A549 (cell line): Measurements from ENCODE around the gene CAMTA1. TPM values are rescaled to one million over a fixed set of nuclear protein-coding genes. Genes with fewer than 3 reads are reported as not detected.

Experiments used
- ATAC-seq, 2 experiments: fragments of 200-7000 bp in 1 of 2; fragments of >200 bp in 1 of 2; cut with Nextera tagmentation in 1 of 2; cut with Tn5 transposase in 1 of 2; 3 replicates each; pipeline versions ENCODE4 v1.8.0 to v1.9.1; 2018 to 2020; ENCODE audit warnings: mild to moderate bottlenecking in 1 of 2, moderate library complexity in 1 of 2
- CTCF ChIA-PET: fragments of 300-600 bp; sonication (Branson Sonifier 250); formaldehyde crosslinking; extraction: SDS; loops from one replicate; lab custom pipeline; 2021; ENCODE audit warnings: antibody characterized with exemption, inconsistent platforms; lab: Yijun Ruan, JAX
- POLR2A ChIA-PET: fragments of 350-600 bp; formaldehyde crosslinking; extraction: SDS; loops from one replicate; lab custom pipeline; 2021; ENCODE audit warnings: antibody characterized with exemption, inconsistent platforms; lab: Yijun Ruan, JAX
- DNase-seq, 2 experiments: peaks; one replicate each; pipeline versions ENCODE4 v3.0.0 to v3.0.0-alpha.2; 2011 to 2016; ENCODE audit warnings: low read depth in 1 of 2, low spot score in 1 of 2
- FAIRE-seq: peaks from 2 replicates; lab custom pipeline; 2011; peaks lifted over from hg19 to GRCh38; lab: Jason Lieb, UNC
- H3K27ac ChIP-seq, 2 experiments: fragments of >200 bp; sonication (Bioruptor Twin); formaldehyde crosslinking; 3 replicates each; pipeline ENCODE4 v1.5.1; 2016 to 2017
- H3K4me1 ChIP-seq: fragments of >200 bp; sonication (Bioruptor Twin); formaldehyde crosslinking; 3 replicates; pipeline ENCODE4 v1.6.1; 2016
- H3K4me2 ChIP-seq: fragments of >200 bp; sonication (Bioruptor Twin); formaldehyde crosslinking; 3 replicates; pipeline ENCODE4 v1.6.1; 2016
- H3K4me3 ChIP-seq: fragments of >200 bp; sonication (Bioruptor Twin); formaldehyde crosslinking; 3 replicates; pipeline ENCODE4 v1.5.1; 2016
- H3K9me3 ChIP-seq: fragments of >200 bp; sonication (Bioruptor Twin); formaldehyde crosslinking; 3 replicates; pipeline ENCODE4 v1.6.1; 2016
- BHLHE40 ChIP-seq: IDR thresholded peaks from 2 replicates; pipeline ENCODE4 v1.6.1; 2012; ENCODE audit warnings: low read depth, low read length, inconsistent platforms
- CHD2 ChIP-seq: fragments of 150-350 bp; IDR thresholded peaks from 2 replicates; pipeline ENCODE4 v1.6.1; 2014; ENCODE audit warnings: low read length; ENCODE audit not compliant: partially characterized antibody
- CTCF ChIP-seq: fragments of >200 bp; sonication (Bioruptor Twin); formaldehyde crosslinking; IDR thresholded peaks from 3 replicates; pipeline ENCODE4 v1.5.1; 2016
- FOXS1 ChIP-seq: fragments of 250-450 bp; sonication (Bioruptor Pico); IDR thresholded peaks from 2 replicates; pipeline ENCODE4 v1.5.0; 2020; ENCODE audit warnings: mild to moderate bottlenecking, moderate library complexity
- HDAC2 ChIP-seq: fragments of 200-600 bp; sonication (generic); IDR thresholded peaks from 2 replicates; pipeline ENCODE4 v1.6.1; 2016
- HES2 ChIP-seq: fragments of >200 bp; sonication (Bioruptor Twin); formaldehyde crosslinking; IDR thresholded peaks from 2 replicates; pipeline ENCODE4 v1.6.1; 2016
- HOXB5 ChIP-seq: fragments of 250-450 bp; sonication (Bioruptor Pico); IDR thresholded peaks from 2 replicates; pipeline ENCODE4 v1.5.0; 2020; ENCODE audit warnings: mild to moderate bottlenecking, moderate library complexity
- MAFK ChIP-seq: fragments of 450-650 bp; IDR thresholded peaks from 2 replicates; pipeline ENCODE4 v1.6.1; 2014; ENCODE audit not compliant: partially characterized antibody
- MYC ChIP-seq: IDR thresholded peaks from 2 replicates; pipeline ENCODE4 v1.6.1; 2012; ENCODE audit warnings: mild to moderate bottlenecking, inconsistent platforms, low read length, improper control_type of control experiment, borderline replicate concordance
- NFE2L2 ChIP-seq: fragments of 150-350 bp; conservative IDR thresholded peaks from 2 replicates; pipeline ENCODE4 v1.6.1; 2014; ENCODE audit warnings: low read length
- NPAS2 ChIP-seq: fragments of 250-450 bp; sonication (Bioruptor Pico); IDR thresholded peaks from 2 replicates; pipeline ENCODE4 v1.8.0; 2022; ENCODE audit warnings: mild to moderate bottlenecking, moderate library complexity, borderline replicate concordance
- NR3C1 ChIP-seq: fragments of >200 bp; sonication (Bioruptor Twin); formaldehyde crosslinking; IDR thresholded peaks from 3 replicates; pipeline ENCODE4 v1.6.1; 2017
- PBX3 ChIP-seq: IDR thresholded peaks from 2 replicates; pipeline ENCODE4 v1.6.1; 2012
- RCOR1 ChIP-seq: fragments of 150-350 bp; IDR thresholded peaks from 2 replicates; pipeline ENCODE4 v1.6.1; 2014; ENCODE audit warnings: antibody characterized with exemption, low read length, low read depth
- RFX5 ChIP-seq: fragments of 450-650 bp; IDR thresholded peaks from 2 replicates; pipeline ENCODE4 v1.7.1; 2014; ENCODE audit warnings: antibody characterized with exemption, mild to moderate bottlenecking, moderate library complexity
- RNF2 ChIP-seq: fragments of 200-600 bp; sonication (generic); IDR thresholded peaks from 2 replicates; pipeline ENCODE4 v1.6.1; 2016; ENCODE audit warnings: low read depth, mild to moderate bottlenecking, antibody characterized with exemption, moderate library complexity, borderline replicate concordance
- SMC3 ChIP-seq: fragments of >200 bp; sonication (Bioruptor Twin); formaldehyde crosslinking; IDR thresholded peaks from 3 replicates; pipeline ENCODE4 v1.6.1; 2018; ENCODE audit warnings: inconsistent platforms
- TFCP2L1 ChIP-seq: fragments of 250-450 bp; sonication (Bioruptor Pico); IDR thresholded peaks from 2 replicates; pipeline ENCODE4 v1.5.0; 2021; ENCODE audit warnings: mild to moderate bottlenecking
- ZNF302 ChIP-seq: fragments of 250-450 bp; sonication (Bioruptor Pico); IDR thresholded peaks from 2 replicates; pipeline ENCODE4 v1.9.0; 2021; ENCODE audit warnings: inconsistent platforms, mild to moderate bottlenecking, moderate library complexity
- WGBS: methylation state at CpG from one replicate; pipeline ENCODE4 v1.1.6; 2017; ENCODE audit errors: missing lambda C conversion rate; 5-methylcytosine and 5-hydroxymethylcytosine counted together
- polyA plus RNA-seq, 4 experiments: library from polyadenylated mRNA; depleted of rRNA in 3 of 4; stranded (reverse); fragments of >200 nt; fragmentation: RNase III in 1 of 4; extraction: RNeasy Plus Mini Kit Qiagen cat#74134 plus additional on column Dnase treatment in 1 of 4; gene quantifications; 2 replicates in 3 of 4; 3 replicates in 1 of 4; pipeline ENCODE4 v1.2.3, GENCODE V29; 2011 to 2017
- TF ChIP-seq, protein P1 (sequence below): fragments of 250-450 bp; sonication (Bioruptor Pico); IDR thresholded peaks from 2 replicates; pipeline ENCODE4 v1.5.0; 2021; ENCODE audit warnings: mild to moderate bottlenecking, moderate library complexity, borderline replicate concordance
- TF ChIP-seq, protein P2 (sequence below): fragments of 150-350 bp; IDR thresholded peaks from 2 replicates; pipeline ENCODE4 v1.6.1; 2014; ENCODE audit warnings: low read depth, mild to moderate bottlenecking, low read length

The CAMTA1 gene
- polyA plus RNA-seq, 2 of the 4 experiments (the other 2 are of a cell fraction), result 58.8 to 75.0 TPM

DNA sequence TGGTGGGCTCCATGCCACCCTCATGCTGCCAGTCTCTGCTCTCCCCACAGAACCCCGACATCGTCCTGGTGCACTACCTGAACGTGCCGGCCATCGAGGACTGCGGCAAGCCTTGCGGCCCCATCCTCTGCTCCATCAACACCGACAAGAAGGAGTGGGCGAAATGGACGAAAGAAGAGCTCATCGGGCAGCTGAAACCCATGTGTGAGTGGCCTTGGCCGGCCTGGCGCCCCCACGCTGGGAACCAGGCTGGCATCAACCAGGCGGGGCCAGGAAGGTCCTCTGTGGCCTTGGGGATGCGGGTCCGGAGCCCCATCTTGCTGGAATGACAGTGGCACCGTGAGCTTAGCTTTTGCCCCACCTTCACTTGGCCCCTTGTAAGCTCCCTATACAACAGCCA is 855.1 kb downstream of the CAMTA1 start:
- no peak for FAIRE-seq
- 90% methylated on average over 8 of the region's 18 CpGs for WGBS
- Histone ChIP-seq H3K9me3 (no peaks in the 10 kb centered on the region), H3K4me2 (no peak overlapping the region), H3K4me3 (no peak overlapping the region), H3K27ac (peak overlapping the region in 1 of 2 experiments; percentile 92; a peak in 3 of 6 replicates), H3K4me1 (peaks cover 5% of the 10 kb centered on the region; the same call in 1 of the 3 replicates)
- CTCF ChIA-PET, result interaction anchor here (0.7 to 6.0 kb wide), 6 partner anchors 8 to 847 kb away, joined by 3 to 46 read pairs (median 3); no protein-coding TSS in a partner anchor
- no peak for ATAC-seq
- POLR2A ChIA-PET, result no interaction called here
- TF ChIP-seq MYC, result no peak
- TF ChIP-seq HDAC2, result no peak
- no peak for TF ChIP-seq MAFK
- TF ChIP-seq, protein P1, sequence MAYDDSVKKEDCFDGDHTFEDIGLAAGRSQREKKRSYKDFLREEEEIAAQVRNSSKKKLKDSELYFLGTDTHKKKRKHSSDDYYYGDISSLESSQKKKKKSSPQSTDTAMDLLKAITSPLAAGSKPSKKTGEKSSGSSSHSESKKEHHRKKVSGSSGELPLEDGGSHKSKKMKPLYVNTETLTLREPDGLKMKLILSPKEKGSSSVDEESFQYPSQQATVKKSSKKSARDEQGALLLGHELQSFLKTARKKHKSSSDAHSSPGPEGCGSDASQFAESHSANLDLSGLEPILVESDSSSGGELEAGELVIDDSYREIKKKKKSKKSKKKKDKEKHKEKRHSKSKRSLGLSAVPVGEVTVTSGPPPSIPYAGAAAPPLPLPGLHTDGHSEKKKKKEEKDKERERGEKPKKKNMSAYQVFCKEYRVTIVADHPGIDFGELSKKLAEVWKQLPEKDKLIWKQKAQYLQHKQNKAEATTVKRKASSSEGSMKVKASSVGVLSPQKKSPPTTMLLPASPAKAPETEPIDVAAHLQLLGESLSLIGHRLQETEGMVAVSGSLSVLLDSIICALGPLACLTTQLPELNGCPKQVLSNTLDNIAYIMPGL (CRISPR knock-in tag), result no peak
- no peak for TF ChIP-seq TFCP2L1
- TF ChIP-seq FOXS1 (CRISPR knock-in tag), result no peak
- no peak for TF ChIP-seq HOXB5 (CRISPR knock-in tag)
- DNase-seq, result no peak

GRCh38 chr1:7640920-7641585 is 855.8 kb downstream of the CAMTA1 start:
- DNase-seq (no peak), FAIRE-seq (no peak), ATAC-seq (no peak)
- ChIA-PET CTCF (interaction anchor here (0.7 to 6.0 kb wide), 6 partner anchors 8 to 757 kb away, joined by 3 to 46 read pairs (median 3); no protein-coding TSS in a partner anchor), POLR2A (no interaction called here)
- TF ChIP-seq HOXB5 (CRISPR knock-in tag) (no peak), CHD2 (no peak), ZNF302 (CRISPR knock-in tag) (no peak), NFE2L2 (no peak), NR3C1 (no peak), RCOR1 (no peak), SMC3 (no peak), RNF2 (no peak), BHLHE40 (no peak), PBX3 (no peak), MYC (no peak), NPAS2 (CRISPR knock-in tag) (no peak), RFX5 (no peak), HES2 (no peak), CTCF (no peak)
- TF ChIP-seq, protein P2, sequence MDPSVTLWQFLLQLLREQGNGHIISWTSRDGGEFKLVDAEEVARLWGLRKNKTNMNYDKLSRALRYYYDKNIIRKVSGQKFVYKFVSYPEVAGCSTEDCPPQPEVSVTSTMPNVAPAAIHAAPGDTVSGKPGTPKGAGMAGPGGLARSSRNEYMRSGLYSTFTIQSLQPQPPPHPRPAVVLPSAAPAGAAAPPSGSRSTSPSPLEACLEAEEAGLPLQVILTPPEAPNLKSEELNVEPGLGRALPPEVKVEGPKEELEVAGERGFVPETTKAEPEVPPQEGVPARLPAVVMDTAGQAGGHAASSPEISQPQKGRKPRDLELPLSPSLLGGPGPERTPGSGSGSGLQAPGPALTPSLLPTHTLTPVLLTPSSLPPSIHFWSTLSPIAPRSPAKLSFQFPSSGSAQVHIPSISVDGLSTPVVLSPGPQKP, result no peak
- Histone ChIP-seq H3K4me1 (peaks cover 5% of the 10 kb centered on the region; the same call in 1 of the 3 replicates), H3K27ac (peak overlapping the region; percentile 24 to 92; a peak in 4 of 6 replicates), H3K9me3 (no peaks in the 10 kb centered on the region), H3K4me2 (no peak overlapping the region), H3K4me3 (no peak overlapping the region)
- WGBS, result 92% methylated on average over 14 of the region's 18 CpGs
